ENCODE data around the gene PRR15L. TPM values are rescaled to one million over a fixed set of nuclear protein-coding genes. Genes with fewer than 3 reads are reported as not detected.

The PRR15L gene
- total RNA-seq, 1 donor from 2014 or later: not detected

- intact Hi-C loops (cut with micrococcal nuclease): no loop called here
These were observed 49.6 kb downstream of the PRR15L start for GRCh38 chr17:47907932-47908562.

DNA sequence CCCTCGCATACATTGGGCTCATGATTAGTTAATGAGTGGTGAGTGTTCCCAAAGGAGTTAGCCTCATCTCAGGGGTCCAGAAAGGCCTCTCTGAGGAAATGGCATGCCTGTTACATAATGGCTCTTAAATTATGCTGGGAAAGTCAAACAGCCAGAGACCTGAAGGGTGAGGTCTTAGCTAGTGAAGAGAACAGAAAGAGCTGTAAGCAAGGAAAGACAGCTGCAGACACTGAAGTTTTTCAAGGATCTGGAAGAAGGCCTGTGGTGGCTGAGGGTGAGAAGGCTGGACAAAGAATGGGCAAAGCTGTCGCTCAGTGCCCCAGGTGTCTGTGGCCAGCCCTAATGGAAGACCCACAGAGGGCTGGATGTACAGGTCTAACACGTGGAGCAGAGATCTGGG, 51.2 kb downstream of the PRR15L start:
- intact Hi-C loops (cut with micrococcal nuclease): no loop called here

DNA sequence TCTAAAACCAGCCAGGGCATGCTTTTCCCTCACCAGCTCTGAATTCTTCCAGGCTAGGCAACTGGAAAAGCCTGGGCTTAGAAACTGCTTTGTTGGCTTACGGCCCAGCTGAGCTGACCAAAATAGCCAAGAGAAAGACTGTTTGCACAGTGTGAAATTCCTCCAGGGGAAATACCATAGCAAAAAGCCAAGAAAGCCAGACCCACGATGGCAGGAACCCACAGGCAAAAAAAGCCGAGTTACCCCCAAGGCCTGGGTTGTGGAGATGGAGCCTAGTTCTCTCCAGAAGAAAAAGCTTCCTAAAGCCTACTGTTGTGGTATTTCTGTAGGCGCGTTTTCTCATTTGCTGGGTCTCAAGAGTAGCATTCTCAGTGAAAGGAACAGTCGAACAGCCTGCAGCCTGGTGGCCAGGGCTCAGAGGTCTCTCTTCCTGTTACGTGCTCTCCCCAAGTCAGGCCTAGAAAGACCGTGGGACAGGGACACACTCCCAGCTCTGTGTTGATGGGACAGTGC, 52.4 kb downstream of the PRR15L start:
- intact Hi-C loops (cut with micrococcal nuclease): no loop called here

DNA sequence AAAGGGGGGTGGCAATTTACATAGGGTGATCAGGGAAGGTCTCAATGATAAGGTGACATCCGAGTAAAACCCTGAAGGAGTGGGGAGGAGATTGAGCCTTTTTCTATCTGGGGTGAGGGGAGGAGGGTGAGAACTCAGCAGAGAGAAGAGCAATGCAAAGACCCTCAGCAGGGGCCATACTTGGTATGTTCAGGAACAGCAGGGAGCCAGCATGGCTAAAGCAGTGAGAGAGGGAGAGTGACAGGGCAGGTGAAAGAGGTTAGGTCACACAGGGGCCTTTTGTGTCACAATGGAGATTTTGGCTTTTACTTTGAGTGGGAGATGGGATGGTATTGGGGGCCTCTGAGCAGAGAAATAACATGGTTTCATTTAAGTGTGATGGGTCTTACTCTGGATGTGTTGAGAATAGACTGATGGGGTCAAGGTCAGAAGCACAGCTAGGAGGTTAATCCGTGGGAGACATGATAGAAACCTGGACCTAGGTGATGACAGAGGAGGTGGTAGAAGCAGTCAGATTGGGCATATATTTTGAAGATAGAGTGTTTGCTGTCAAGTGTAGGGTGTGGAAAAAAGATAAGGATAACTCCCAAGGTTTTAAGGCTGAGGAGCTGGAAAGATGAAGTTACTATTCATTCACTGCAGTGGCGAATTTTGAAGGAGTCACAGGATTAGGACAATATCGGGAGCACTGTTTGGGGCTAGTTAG, 55.5 kb downstream of the PRR15L start:
- intact Hi-C loops (cut with micrococcal nuclease): no loop called here

Other genes with a start within 250 kb of the PRR15L start
- 9.2 and 9.4 TPM in 2 replicates for gene TBX21, start 224.6 kb downstream of the PRR15L start, total RNA-seq
- 33.0 and 34.3 TPM in 2 replicates for gene OSBPL7, start 136.1 kb downstream of the PRR15L start, total RNA-seq
- gene MRPL10, start 126.3 kb downstream of the PRR15L start, total RNA-seq: 36.6 and 37.4 TPM in 2 replicates
- 0.30 and 0.80 TPM in 2 replicates for gene LRRC46, start 126.2 kb downstream of the PRR15L start, total RNA-seq
- 21.8 and 24.9 TPM in 2 replicates for gene SCRN2, start 116.6 kb downstream of the PRR15L start, total RNA-seq
- gene SP6, start 106.7 kb downstream of the PRR15L start, total RNA-seq: not detected in 2 replicates
- gene SP2, start 61.6 kb downstream of the PRR15L start, total RNA-seq: 30.8 and 32.8 TPM in 2 replicates
- 37.9 and 39.4 TPM in 2 replicates for gene PNPO, start 16.3 kb downstream of the PRR15L start, total RNA-seq
- gene CDK5RAP3, start 13.2 kb upstream of the PRR15L start, total RNA-seq: 210 and 214 TPM in 2 replicates
- 3.9 and 4.0 TPM in 2 replicates for gene COPZ2, start 79.9 kb upstream of the PRR15L start, total RNA-seq
- gene NFE2L1, start 90.5 kb upstream of the PRR15L start, total RNA-seq: 56.7 and 58.0 TPM in 2 replicates
- gene CBX1, start 143.6 kb upstream of the PRR15L start, total RNA-seq: 65.2 and 66.0 TPM in 2 replicates
- 22.3 and 23.4 TPM in 2 replicates for gene SNX11, start 149.9 kb upstream of the PRR15L start, total RNA-seq

Data from T-helper 2 cell treated with Interferon-gamma antibody and Interleukin-4, amounts not matched to agents 100 ng/mL and 5 ng/mL, for 36 hours (primary cell).